Ishikawa (cell line): ENCODE measurements around the gene KAT2B.

Source experiments
- CEBPB ChIP-seq: IDR thresholded peaks from 2 replicates; pipeline ENCODE4 v1.6.1; 2012
- CREB1 ChIP-seq: IDR thresholded peaks from 2 replicates; pipeline ENCODE4 v1.6.1; 2012; ENCODE audit warnings: low read depth
- EGR1 ChIP-seq: IDR thresholded peaks from 2 replicates; pipeline ENCODE4 v1.6.1; 2012
- EP300 ChIP-seq: IDR thresholded peaks from 2 replicates; pipeline ENCODE4 v1.6.1; 2012; ENCODE audit warnings: borderline replicate concordance
- FOXM1 ChIP-seq: IDR thresholded peaks from 2 replicates; pipeline ENCODE4 v1.6.1; 2012; ENCODE audit warnings: low read depth, borderline replicate concordance
- MAX ChIP-seq: IDR thresholded peaks from 2 replicates; pipeline ENCODE4 v1.6.1; 2012
- NFIC ChIP-seq: IDR thresholded peaks from 2 replicates; pipeline ENCODE4 v1.6.1; 2012
- RAD21 ChIP-seq: IDR thresholded peaks from 2 replicates; pipeline ENCODE4 v1.6.1; 2012; ENCODE audit warnings: low read depth
- REST ChIP-seq: IDR thresholded peaks from 2 replicates; pipeline ENCODE4 v1.6.1; 2012; ENCODE audit warnings: low read depth, mild to moderate bottlenecking
- TAF1 ChIP-seq: IDR thresholded peaks from 2 replicates; pipeline ENCODE4 v1.6.1; 2012; ENCODE audit warnings: low read depth, mild to moderate bottlenecking
- TCF12 ChIP-seq: IDR thresholded peaks from 2 replicates; pipeline ENCODE4 v1.6.1; 2012; ENCODE audit warnings: low read depth
- TEAD4 ChIP-seq: IDR thresholded peaks from 2 replicates; pipeline ENCODE4 v1.6.1; 2012
- USF1 ChIP-seq: IDR thresholded peaks from 2 replicates; pipeline ENCODE4 v1.6.1; 2012
- YY1 ChIP-seq: IDR thresholded peaks from 2 replicates; pipeline ENCODE4 v1.6.1; 2012; ENCODE audit warnings: low read depth
- ZBTB7A ChIP-seq: IDR thresholded peaks from 2 replicates; pipeline ENCODE4 v1.6.1; 2012; ENCODE audit warnings: low read depth

Gene KAT2B

GRCh38 chr3:20068512-20069177 lies 28.4 kb downstream of the KAT2B start:
- TF ChIP-seq YY1 (no peak), NFIC (no peak), RAD21 (no peak), CREB1 (no peak), REST (no peak), CEBPB (no peak), USF1 (no peak), TCF12 (no peak), TAF1 (no peak), EGR1 (no peak), TEAD4 (no peak), MAX (no peak), FOXM1 (no peak)

DNA sequence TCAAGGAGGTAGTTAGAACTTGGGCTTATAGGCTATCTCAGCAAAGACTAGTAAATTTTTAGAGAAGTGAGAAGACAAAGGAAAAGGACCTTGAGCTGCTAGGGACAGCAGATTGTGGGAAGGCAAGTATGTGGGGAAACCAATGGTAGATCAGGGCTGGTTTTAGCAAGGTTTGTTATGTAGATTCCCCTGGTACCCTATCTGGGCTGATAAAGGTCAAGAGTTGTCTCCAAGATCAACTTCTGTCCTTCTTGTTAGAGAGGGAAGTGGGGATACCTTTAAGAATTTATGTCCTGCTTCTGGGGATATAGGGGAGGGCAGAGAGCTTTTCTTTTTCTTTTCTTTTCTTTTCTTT lies 28.9 kb downstream of the KAT2B start:
- TF ChIP-seq TAF1 (no peak), NFIC (no peak), EP300 (no peak), ZBTB7A (no peak), RAD21 (no peak), USF1 (no peak), REST (no peak), TCF12 (no peak), MAX (no peak), CEBPB (no peak), YY1 (no peak), CREB1 (no peak)

GRCh38 chr3:20071175-20071574 lies 30.9 kb downstream of the KAT2B start:
- TF ChIP-seq USF1 (no peak), NFIC (no peak), EP300 (no peak), CREB1 (no peak), TEAD4 (no peak), TCF12 (no peak), MAX (no peak)

DNA sequence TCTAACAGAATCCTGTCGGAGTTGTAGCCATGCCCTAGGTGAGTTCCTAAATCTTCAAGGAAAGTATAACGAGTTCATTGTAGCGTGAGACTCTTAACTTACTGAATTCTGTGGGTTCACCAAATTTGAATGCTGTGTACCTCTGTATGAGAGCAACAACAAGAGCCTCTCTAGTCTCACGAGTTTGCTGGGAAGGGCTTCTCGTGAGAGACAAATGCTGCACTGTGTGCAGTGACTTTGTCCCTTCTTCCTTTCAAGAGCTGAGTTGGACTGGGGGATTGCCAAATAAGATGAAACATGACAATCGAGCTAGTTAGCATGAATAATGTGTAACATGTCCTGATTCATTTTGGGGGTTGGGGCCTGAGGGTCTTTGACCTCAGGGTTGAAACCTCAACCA lies 32.2 kb downstream of the KAT2B start:
- TF ChIP-seq ZBTB7A, result no peak
- TF ChIP-seq EP300, result no peak
- no peak for TF ChIP-seq EGR1
- no peak for TF ChIP-seq USF1
- TF ChIP-seq NFIC, result no peak
- no peak for TF ChIP-seq YY1
- TF ChIP-seq TCF12, result no peak
- no peak for TF ChIP-seq CREB1
- TF ChIP-seq REST, result no peak
- TF ChIP-seq TEAD4, result no peak
- TF ChIP-seq MAX, result no peak
- TF ChIP-seq CEBPB, result no peak
- TF ChIP-seq FOXM1, result no peak
- no peak for TF ChIP-seq RAD21
- no peak for TF ChIP-seq TAF1
